GM12872 (cell line): ENCODE measurements around the gene MAGEB10.

Experiments used
- CTCF ChIP-seq: IDR thresholded peaks from 3 replicates; pipeline ENCODE4 v1.5.1; 2011; ENCODE audit warnings: low read depth, mild to moderate bottlenecking, low read length, moderate library complexity; ENCODE audit not compliant: insufficient read depth

MAGEB10 gene

DNA sequence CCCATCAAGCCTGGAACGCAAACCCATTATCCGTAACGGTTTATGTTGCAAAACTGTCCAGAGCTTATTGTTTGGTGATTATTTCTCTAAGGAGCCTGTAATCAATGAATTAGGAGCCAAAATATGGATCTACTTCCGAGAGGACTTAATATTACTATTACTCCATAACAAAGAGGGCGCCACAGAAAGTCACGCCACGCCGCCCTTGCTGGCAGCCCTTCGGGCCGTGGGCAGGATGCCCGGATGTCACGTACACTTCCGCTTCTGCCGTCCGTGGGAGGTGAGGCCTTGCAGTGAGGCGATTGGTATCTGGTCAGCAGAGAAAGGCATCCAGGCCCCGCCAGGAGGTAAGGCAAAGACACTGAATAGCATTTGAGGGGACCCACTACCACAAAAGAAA lies at the start of gene MAGEB10:
Gene MAGEB10 (plus strand): TSS at position 301 of the 400 bp plus-strand sequence. CDS start 13,317 bp downstream, outside the sequence.
- TF ChIP-seq CTCF, result no peak

- TF ChIP-seq CTCF, result no peak
Measured at GRCh38 chrX:27765718-27766117, 42.1 kb upstream of the MAGEB10 start.

- no peak for TF ChIP-seq CTCF
Measured at GRCh38 chrX:27767387-27767786, 40.4 kb upstream of the MAGEB10 start.

DNA sequence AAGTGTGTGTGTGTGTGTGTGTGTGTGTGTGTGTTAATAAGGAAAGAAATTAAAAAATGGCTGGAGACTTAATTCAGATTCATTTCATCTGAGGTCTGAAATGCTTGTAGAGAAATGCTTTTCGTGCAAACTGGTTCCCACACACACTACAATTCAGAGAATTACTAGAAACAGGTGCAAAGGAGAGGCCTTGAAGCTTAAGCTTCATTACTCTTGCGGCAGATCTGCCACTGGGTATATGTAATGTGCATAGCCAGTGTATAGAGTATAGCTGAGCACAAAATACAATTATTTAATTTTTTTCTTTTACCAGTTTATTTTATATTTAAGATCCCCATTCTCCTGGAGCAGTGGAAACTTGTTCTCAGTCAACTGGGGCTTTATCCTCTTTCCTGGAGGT lies 31.8 kb upstream of the MAGEB10 start:
- no peak for TF ChIP-seq CTCF

GRCh38 chrX:27796640-27797257 lies 11.0 kb upstream of the MAGEB10 start:
- TF ChIP-seq CTCF, result no peak

DNA sequence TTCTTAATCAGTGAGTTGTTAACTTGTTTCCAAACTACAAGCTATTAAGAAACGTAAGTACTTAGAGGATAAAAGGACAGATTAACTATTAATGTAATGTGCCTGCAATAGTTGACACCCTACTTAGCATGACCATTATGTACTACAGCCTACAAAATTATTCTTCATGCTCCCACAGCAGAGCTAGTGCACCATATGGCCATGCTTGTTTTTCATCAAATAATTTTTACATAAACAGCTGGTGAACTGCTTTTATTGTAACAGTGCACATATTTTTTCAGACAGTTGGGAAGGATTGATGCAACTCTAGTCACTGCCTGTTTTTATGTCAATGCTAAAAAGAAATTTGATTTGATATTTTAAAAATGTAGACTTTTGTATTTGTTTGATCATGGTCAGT lies 10.2 kb upstream of the MAGEB10 start:
- TF ChIP-seq CTCF, result no peak

DNA sequence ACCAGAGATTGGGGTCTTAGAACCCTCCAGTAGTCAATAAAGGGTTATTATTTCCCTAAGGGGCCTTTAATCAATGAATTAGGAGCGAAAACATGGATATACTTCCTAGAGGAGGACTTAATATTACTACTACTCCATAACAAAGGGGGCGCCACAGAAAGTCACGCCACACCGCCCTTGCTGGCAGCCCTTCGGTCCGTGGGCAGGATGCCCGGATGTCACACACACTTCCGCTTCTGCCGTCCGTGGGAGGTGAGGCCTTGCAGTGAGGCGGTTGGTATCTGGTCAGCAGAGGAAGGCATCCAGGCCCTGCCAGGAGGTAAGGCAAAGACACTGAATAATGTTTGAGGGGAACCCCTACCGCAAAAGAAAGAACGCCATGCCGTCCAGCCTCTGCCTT lies 436 bp downstream of the MAGEB10 start:
- TF ChIP-seq CTCF, result no peak

DNA sequence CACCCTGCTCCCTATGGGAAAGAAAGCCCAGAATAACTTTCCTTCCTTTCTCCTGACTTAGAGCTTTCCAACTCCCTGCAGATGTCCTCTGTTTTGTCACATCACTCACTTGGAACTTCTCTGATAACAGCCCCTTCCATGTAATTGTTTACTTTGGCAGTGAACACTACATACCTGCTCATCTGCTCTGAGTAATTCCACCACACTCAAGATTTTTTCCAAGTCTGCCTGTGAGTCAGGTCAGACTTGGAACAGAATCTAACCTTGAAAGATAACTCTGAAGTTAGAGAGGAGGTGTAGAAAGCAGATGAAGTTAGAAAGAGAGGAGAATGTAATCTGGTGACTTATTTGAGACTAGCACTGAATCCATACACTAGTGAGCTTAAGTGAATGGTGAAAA lies 7.4 kb downstream of the MAGEB10 start:
- TF ChIP-seq CTCF, result no peak
